ENCODE measurements around the gene RETREG1.

The RETREG1 gene

GRCh38 chr5:16570121-16570815, 46.5 kb downstream of the RETREG1 start:
- TF ChIP-seq, protein P1, sequence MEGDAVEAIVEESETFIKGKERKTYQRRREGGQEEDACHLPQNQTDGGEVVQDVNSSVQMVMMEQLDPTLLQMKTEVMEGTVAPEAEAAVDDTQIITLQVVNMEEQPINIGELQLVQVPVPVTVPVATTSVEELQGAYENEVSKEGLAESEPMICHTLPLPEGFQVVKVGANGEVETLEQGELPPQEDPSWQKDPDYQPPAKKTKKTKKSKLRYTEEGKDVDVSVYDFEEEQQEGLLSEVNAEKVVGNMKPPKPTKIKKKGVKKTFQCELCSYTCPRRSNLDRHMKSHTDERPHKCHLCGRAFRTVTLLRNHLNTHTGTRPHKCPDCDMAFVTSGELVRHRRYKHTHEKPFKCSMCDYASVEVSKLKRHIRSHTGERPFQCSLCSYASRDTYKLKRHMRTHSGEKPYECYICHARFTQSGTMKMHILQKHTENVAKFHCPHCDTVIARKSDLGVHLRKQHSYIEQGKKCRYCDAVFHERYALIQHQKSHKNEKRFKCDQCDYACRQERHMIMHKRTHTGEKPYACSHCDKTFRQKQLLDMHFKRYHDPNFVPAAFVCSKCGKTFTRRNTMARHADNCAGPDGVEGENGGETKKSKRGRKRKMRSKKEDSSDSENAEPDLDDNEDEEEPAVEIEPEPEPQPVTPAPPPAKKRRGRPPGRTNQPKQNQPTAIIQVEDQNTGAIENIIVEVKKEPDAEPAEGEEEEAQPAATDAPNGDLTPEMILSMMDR (IDR thresholded peaks at IDR 0.05; ENCODE audit: low read depth, low read length) = no peak
- H3K4me3 ChIP-seq (ENCODE audit: low read depth, low read length) = no peak overlapping the region
- H3K27ac ChIP-seq = no peak overlapping the region
- no peaks in the 10 kb centered on the region for H3K27me3 ChIP-seq (ENCODE audit: insufficient read depth, low read depth, severe bottlenecking)
- no peak for DNase-seq
- H3K36me3 ChIP-seq = no peaks in the 10 kb centered on the region
- H3K9me3 ChIP-seq (ENCODE audit: severe bottlenecking) = no peaks in the 10 kb centered on the region

GRCh38 chr5:16568875-16569580, 47.8 kb downstream of the RETREG1 start:
- TF ChIP-seq, protein P1 (IDR thresholded peaks at IDR 0.05; ENCODE audit: low read depth, low read length) = no peak
- Histone ChIP-seq H3K27me3 (ENCODE audit: insufficient read depth, low read depth, severe bottlenecking) (no peaks in the 10 kb centered on the region), H3K27ac (no peak overlapping the region), H3K36me3 (no peaks in the 10 kb centered on the region), H3K4me3 (ENCODE audit: low read depth, low read length) (no peak overlapping the region), H3K9me3 (ENCODE audit: severe bottlenecking) (no peaks in the 10 kb centered on the region)
- DNase-seq = no peak

- no peak overlapping the region for H3K4me3 ChIP-seq (ENCODE audit: low read depth, low read length)
- no peak overlapping the region for H3K27ac ChIP-seq
- TF ChIP-seq, protein P1 (IDR thresholded peaks at IDR 0.05; ENCODE audit: low read depth, low read length) = no peak
- H3K36me3 ChIP-seq = no peaks in the 10 kb centered on the region
- DNase-seq = no peak
- H3K27me3 ChIP-seq (ENCODE audit: insufficient read depth, low read depth, severe bottlenecking) = no peaks in the 10 kb centered on the region
- no peaks in the 10 kb centered on the region for H3K9me3 ChIP-seq (ENCODE audit: severe bottlenecking)
Measured at GRCh38 chr5:16567365-16567764, 49.4 kb downstream of the RETREG1 start.

DNA sequence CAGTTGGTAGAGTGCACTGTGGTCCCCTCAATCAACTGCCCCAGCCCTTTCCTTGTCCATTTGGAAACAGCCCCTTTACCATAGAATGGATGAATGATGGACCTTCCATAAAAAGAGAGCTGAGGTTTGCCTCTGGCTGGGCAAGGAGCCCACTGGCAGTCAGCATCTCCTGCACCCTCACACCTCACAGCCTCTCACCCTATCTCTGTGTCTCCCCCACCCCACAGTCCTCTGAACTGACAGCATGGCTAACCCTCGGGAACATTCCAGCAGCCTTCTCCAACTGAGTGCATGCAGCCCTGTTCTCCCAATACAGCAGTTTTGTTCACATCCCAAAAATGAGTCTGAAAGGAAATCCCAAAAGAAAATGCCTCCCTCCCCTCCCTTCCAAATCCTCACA, 51.7 kb downstream of the RETREG1 start:
- H3K27me3 ChIP-seq (ENCODE audit: insufficient read depth, low read depth, severe bottlenecking) = no peaks in the 10 kb centered on the region
- H3K4me3 ChIP-seq (ENCODE audit: low read depth, low read length) = no peak overlapping the region
- H3K36me3 ChIP-seq = no peaks in the 10 kb centered on the region
- H3K27ac ChIP-seq = no peak overlapping the region
- no peaks in the 10 kb centered on the region for H3K9me3 ChIP-seq (ENCODE audit: severe bottlenecking)
- DNase-seq = no peak
- TF ChIP-seq, protein P1 (IDR thresholded peaks at IDR 0.05; ENCODE audit: low read depth, low read length) = no peak

DNA sequence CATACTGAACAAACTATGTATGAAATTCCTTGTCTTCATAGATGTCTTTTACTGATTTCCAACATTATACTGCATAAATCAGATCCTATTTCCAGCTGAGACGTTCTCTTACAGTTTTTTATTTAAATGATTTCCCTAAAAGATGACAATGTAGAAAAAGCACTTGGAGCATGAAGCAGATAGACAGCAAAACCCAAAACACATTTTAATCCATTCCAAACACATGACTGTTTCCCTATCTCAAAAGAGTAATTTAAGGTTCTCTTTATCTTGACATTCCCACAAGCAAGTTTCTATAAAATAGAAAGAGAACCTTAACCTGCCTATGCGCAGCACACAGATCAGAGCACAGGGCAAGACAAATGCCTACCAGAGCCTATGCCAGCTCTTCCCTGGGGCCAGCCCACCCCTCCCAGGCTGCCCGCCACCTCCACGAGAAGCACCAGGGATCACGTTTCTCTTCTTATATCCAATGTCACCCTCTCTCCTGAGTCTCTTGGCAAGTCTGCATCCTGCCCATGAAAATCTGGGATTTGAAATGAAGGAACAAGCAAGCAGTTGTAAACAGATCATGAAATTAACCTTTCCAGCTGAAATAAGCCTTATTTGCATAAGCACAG, 52.4 kb downstream of the RETREG1 start:
- Histone ChIP-seq H3K9me3 (ENCODE audit: severe bottlenecking) (no peaks in the 10 kb centered on the region), H3K27ac (no peak overlapping the region), H3K4me3 (ENCODE audit: low read depth, low read length) (no peak overlapping the region), H3K27me3 (ENCODE audit: insufficient read depth, low read depth, severe bottlenecking) (no peaks in the 10 kb centered on the region), H3K36me3 (no peaks in the 10 kb centered on the region)
- DNase-seq = no peak
- TF ChIP-seq, protein P1 (IDR thresholded peaks at IDR 0.05; ENCODE audit: low read depth, low read length) = no peak

Measured in WERI-Rb-1 (cell line).